ENCODE measurements around the gene TXLNB. TPM values are rescaled to one million over a fixed set of nuclear protein-coding genes. Genes with fewer than 3 reads are reported as not detected.
"Not testable (repeated sequence)": the region's sequence is repeated elsewhere in the genome, so short reads cannot be mapped to it uniquely, and the experiment has no call there.

Gene TXLNB
- total RNA-seq, 6 experiments from 2014 or later, result 0.07 TPM; not detected in 5

DNA sequence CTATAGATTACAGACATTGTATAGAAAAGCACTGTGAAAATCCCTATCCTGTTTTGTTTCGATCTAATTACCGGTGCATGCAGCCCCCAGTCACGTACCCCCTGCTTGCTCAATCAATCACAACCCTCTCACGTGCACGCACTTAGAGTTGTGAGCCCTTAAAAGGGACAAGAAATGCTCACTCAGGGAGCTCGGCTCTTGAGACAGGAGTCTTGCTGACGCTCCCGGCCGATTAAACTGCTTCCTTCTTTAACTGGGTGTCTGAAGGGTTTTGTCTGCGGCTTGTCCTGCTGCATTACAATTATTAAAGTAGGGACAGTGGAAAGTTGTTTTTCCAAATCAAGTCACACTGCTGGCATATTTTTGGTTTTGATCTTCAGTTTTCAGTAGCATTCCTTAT, 2.6 kb downstream of the TXLNB start:
- TF ChIP-seq, protein P1, sequence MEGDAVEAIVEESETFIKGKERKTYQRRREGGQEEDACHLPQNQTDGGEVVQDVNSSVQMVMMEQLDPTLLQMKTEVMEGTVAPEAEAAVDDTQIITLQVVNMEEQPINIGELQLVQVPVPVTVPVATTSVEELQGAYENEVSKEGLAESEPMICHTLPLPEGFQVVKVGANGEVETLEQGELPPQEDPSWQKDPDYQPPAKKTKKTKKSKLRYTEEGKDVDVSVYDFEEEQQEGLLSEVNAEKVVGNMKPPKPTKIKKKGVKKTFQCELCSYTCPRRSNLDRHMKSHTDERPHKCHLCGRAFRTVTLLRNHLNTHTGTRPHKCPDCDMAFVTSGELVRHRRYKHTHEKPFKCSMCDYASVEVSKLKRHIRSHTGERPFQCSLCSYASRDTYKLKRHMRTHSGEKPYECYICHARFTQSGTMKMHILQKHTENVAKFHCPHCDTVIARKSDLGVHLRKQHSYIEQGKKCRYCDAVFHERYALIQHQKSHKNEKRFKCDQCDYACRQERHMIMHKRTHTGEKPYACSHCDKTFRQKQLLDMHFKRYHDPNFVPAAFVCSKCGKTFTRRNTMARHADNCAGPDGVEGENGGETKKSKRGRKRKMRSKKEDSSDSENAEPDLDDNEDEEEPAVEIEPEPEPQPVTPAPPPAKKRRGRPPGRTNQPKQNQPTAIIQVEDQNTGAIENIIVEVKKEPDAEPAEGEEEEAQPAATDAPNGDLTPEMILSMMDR (IDR thresholded peaks at IDR 0.05), result no peak
- no peak for DNase-seq
- Mint-ChIP-seq H3K9me3 (no peaks in the 10 kb centered on the region), H3K4me3 (no peak overlapping the region), H3K36me3 (ENCODE audit: low read depth) (no peaks in the 10 kb centered on the region), H3K4me1 (ENCODE audit: low read depth) (peaks cover 25% of the 10 kb centered on the region), H3K27me3 (ENCODE audit: insufficient read depth) (peaks cover 3% of the 10 kb centered on the region; the same call in 1 of the 2 replicates), H3K27ac (no peak overlapping the region)

DNA sequence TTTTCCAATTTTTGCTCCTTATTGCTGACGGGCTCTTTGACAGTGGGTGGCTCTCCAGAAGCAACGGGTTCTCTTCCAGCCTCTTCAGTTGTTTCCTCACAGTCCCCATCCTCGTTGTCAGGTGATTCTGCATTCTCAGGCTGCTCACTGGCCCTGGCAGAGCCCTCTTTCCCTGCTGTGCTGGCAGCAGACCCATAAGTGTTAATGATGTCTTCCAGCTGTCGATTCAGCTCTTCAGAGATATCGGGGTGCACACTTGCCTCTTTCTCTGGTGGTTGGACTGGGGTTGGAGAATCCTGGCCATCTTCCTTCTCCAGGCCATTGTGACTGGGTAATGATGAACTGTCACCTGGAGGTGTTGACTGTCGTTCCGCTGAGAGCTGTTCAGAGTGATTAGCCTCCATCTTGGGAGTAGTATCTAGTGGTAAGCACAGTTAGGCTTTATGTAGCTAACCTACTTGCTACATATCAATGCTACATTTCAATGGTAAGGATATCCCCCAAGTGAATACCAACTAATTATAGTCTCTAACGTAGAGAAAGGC, 3.2 kb downstream of the TXLNB start:
- H3K9me3 Mint-ChIP-seq, result no peaks in the 10 kb centered on the region
- no peak overlapping the region for H3K4me3 Mint-ChIP-seq
- no peaks in the 10 kb centered on the region for H3K36me3 Mint-ChIP-seq (ENCODE audit: low read depth)
- no peak for DNase-seq
- TF ChIP-seq, protein P1 (IDR thresholded peaks at IDR 0.05), result no peak
- peaks cover 25% of the 10 kb centered on the region for H3K4me1 Mint-ChIP-seq (ENCODE audit: low read depth)
- peaks cover 3% of the 10 kb centered on the region; the same call in 1 of the 2 replicates for H3K27me3 Mint-ChIP-seq (ENCODE audit: insufficient read depth)
- no peak overlapping the region for H3K27ac Mint-ChIP-seq

GRCh38 chr6:139287868-139288267, 3.9 kb downstream of the TXLNB start:
- H3K27me3 Mint-ChIP-seq (ENCODE audit: insufficient read depth), result peaks cover 3% of the 10 kb centered on the region; the same call in 1 of the 2 replicates
- TF ChIP-seq, protein P1 (IDR thresholded peaks at IDR 0.05), result no peak
- H3K4me3 Mint-ChIP-seq, result no peak overlapping the region
- no peak for DNase-seq
- H3K27ac Mint-ChIP-seq, result no peak overlapping the region
- no peaks in the 10 kb centered on the region for H3K9me3 Mint-ChIP-seq
- H3K36me3 Mint-ChIP-seq (ENCODE audit: low read depth), result no peaks in the 10 kb centered on the region
- H3K4me1 Mint-ChIP-seq (ENCODE audit: low read depth), result peaks cover 26% of the 10 kb centered on the region

GRCh38 chr6:139286438-139286837, 5.4 kb downstream of the TXLNB start:
- not testable (repeated sequence) for H3K4me3 Mint-ChIP-seq; H3K9me3 Mint-ChIP-seq; H3K36me3 Mint-ChIP-seq (ENCODE audit: low read depth)

GRCh38 chr6:139285590-139285989, 6.2 kb downstream of the TXLNB start:
- Mint-ChIP-seq H3K9me3 (no peaks in the 10 kb centered on the region), H3K4me3 (no peak overlapping the region), H3K36me3 (ENCODE audit: low read depth) (no peaks in the 10 kb centered on the region), H3K27ac (no peak overlapping the region), H3K4me1 (ENCODE audit: low read depth) (peaks cover 7% of the 10 kb centered on the region), H3K27me3 (ENCODE audit: insufficient read depth) (peaks cover 3% of the 10 kb centered on the region)
- no peak for DNase-seq
- TF ChIP-seq, protein P1 (IDR thresholded peaks at IDR 0.05), result no peak

More at GRCh38 chr6:139286438-139286837, 5.4 kb downstream of the TXLNB start:
- not testable (repeated sequence) for H3K27ac Mint-ChIP-seq; DNase-seq; H3K27me3 Mint-ChIP-seq (ENCODE audit: insufficient read depth)
- peaks cover 16% of the 10 kb centered on the region for H3K4me1 Mint-ChIP-seq (ENCODE audit: low read depth)

DNA sequence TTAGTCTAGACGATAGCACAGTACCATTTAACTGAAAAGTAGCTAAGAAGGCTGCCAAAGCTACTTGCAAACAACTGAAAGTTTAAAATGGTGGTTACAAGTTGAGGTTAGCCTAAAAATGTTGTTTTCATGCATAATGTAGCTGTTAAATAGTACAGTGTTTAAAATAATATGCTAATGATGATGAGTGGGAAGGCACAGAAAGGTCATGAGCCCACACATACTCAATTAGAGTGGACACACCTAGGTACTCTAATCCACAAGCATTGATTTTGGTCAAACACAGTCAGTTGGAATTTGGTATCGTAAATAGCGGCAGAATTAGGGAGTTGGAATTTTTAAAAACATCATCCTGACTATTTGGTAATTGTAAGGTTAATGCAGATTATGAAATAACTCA, 7.0 kb downstream of the TXLNB start:
- Mint-ChIP-seq H3K27me3 (ENCODE audit: insufficient read depth) (peaks cover 3% of the 10 kb centered on the region), H3K4me3 (no peak overlapping the region), H3K9me3 (no peaks in the 10 kb centered on the region), H3K36me3 (ENCODE audit: low read depth) (no peaks in the 10 kb centered on the region), H3K27ac (no peak overlapping the region), H3K4me1 (ENCODE audit: low read depth) (peaks cover 5% of the 10 kb centered on the region; the same call in 1 of the 2 replicates)
- DNase-seq, result no peak
- TF ChIP-seq, protein P1 (IDR thresholded peaks at IDR 0.05), result no peak

Measured in HFFc6 (cell line).